Gastrocnemius medialis (tissue), 4 donors: ENCODE measurements around the gene RORC. TPM values are rescaled to one million over a fixed set of nuclear protein-coding genes. Genes with fewer than 3 reads are reported as not detected.

Experiments used
- ATAC-seq, 2 donors: fragments of 150-250 bp; one replicate each; pipeline ENCODE4 v1.9.1; 2016
- DNase-seq, 2 donors: peaks; one replicate each; pipeline ENCODE4 v3.0.0-alpha.2; 2019
- H3K27ac ChIP-seq, 4 donors: fragments of 200-600 bp; sonication (generic); 1 replicate in 1 of 4; 2 replicates in 3 of 4; pipeline ENCODE4 v1.5.1; 2016 to 2018; ENCODE audit warnings: mild to moderate bottlenecking in 2 of 4, moderate library complexity in 1 of 4
- H3K27me3 ChIP-seq, 3 donors: fragments of 200-600 bp; sonication (generic) in 2 of 3; 1 replicate in 1 of 3; 2 replicates in 2 of 3; pipeline versions ENCODE4 v1.5.1 to v1.6.0; 2016 to 2019; ENCODE audit warnings: mild to moderate bottlenecking in 1 of 3, moderate library complexity in 1 of 3
- H3K36me3 ChIP-seq, 2 donors: fragments of 200-600 bp; sonication (generic) in 1 of 2; one replicate each; pipeline ENCODE4 v1.5.1; 2017 to 2018
- H3K4me1 ChIP-seq, 2 donors: fragments of 200-600 bp; sonication (generic) in 1 of 2; one replicate each; pipeline ENCODE4 v1.5.1; 2016 to 2017; ENCODE audit warnings: mild to moderate bottlenecking in 2 of 2
- H3K4me3 ChIP-seq, 4 donors: fragments of 200-600 bp; sonication (generic) in 3 of 4; 1 replicate in 1 of 4; 2 replicates in 3 of 4; pipeline ENCODE4 v1.5.1; 2016 to 2019; ENCODE audit warnings: mild to moderate bottlenecking in 2 of 4
- H3K9me3 ChIP-seq, 3 donors: fragments of 200-600 bp; sonication (generic) in 2 of 3; 1 replicate in 1 of 3; 2 replicates in 2 of 3; pipeline ENCODE4 v1.5.1; 2016 to 2019
- POLR2A ChIP-seq, 2 donors: fragments of 450-650 bp; IDR thresholded peaks; one replicate each; pipeline ENCODE4 v1.6.1; 2017; ENCODE audit warnings: antibody characterized with exemption in 2 of 2, mild to moderate bottlenecking in 2 of 2, moderate library complexity in 2 of 2
- in situ Hi-C, 4 donors: fragments of 200-750 bp; cut with MboI; loops; one replicate each; pipeline versions ENCODE4 v1.15.0 to v1.8.0; 2017; ENCODE audit warnings: low sequenced_read_pairs in 4 of 4
- intact Hi-C: fragments of 100-400 bp; cut with DNase I; formaldehyde crosslinking; loops from one replicate; pipeline ENCODE4 v1.15.1; 2023; ENCODE audit warnings: low total_unique reads
- total RNA-seq, 4 donors: library from RNA; depleted of rRNA; stranded (reverse); fragments of >200 nt; gene quantifications; one replicate each; pipeline versions ENCODE4 v1.1.0 to v1.2.3, GENCODE V29; 2016
- TF ChIP-seq, protein P1 (sequence below), 5 experiments: fragments of 450-650 bp in 3 of 5; fragments of 200-600 bp in 2 of 5; sonication (generic) in 2 of 5; IDR thresholded peaks in 4 of 5; conservative IDR thresholded peaks in 1 of 5; 1 replicate in 4 of 5; 2 replicates in 1 of 5; pipeline ENCODE4 v1.5.1; 2016 to 2019; ENCODE audit warnings: antibody characterized with exemption in 5 of 5, mild to moderate bottlenecking in 3 of 5, moderate library complexity in 3 of 5

Gene RORC
- total RNA-seq, 4 donors from 2014 or later = 61.3 to 251 (median 163) TPM

- DNase-seq (no peak), ATAC-seq (no peak)
- no peak overlapping the region for H3K4me3 ChIP-seq
- no peaks in the 10 kb centered on the region for H3K4me1 ChIP-seq
- H3K27me3 ChIP-seq = no peaks in the 10 kb centered on the region
- no peak overlapping the region for H3K27ac ChIP-seq
- in situ Hi-C loops = no loop called here
- intact Hi-C loops = no loop called here
- H3K9me3 ChIP-seq = no peaks in the 10 kb centered on the region
- TF ChIP-seq, protein P1, sequence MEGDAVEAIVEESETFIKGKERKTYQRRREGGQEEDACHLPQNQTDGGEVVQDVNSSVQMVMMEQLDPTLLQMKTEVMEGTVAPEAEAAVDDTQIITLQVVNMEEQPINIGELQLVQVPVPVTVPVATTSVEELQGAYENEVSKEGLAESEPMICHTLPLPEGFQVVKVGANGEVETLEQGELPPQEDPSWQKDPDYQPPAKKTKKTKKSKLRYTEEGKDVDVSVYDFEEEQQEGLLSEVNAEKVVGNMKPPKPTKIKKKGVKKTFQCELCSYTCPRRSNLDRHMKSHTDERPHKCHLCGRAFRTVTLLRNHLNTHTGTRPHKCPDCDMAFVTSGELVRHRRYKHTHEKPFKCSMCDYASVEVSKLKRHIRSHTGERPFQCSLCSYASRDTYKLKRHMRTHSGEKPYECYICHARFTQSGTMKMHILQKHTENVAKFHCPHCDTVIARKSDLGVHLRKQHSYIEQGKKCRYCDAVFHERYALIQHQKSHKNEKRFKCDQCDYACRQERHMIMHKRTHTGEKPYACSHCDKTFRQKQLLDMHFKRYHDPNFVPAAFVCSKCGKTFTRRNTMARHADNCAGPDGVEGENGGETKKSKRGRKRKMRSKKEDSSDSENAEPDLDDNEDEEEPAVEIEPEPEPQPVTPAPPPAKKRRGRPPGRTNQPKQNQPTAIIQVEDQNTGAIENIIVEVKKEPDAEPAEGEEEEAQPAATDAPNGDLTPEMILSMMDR (IDR thresholded peaks at IDR 0.05 in 4 of 5, conservative IDR thresholded peaks at IDR 0.05 in 1 of 5) = no peak
- TF ChIP-seq POLR2A (IDR thresholded peaks at IDR 0.05) = no peak
- no peaks in the 10 kb centered on the region for H3K36me3 ChIP-seq
Measured at GRCh38 chr1:151867765-151868411, 36.3 kb upstream of the RORC start.

DNA sequence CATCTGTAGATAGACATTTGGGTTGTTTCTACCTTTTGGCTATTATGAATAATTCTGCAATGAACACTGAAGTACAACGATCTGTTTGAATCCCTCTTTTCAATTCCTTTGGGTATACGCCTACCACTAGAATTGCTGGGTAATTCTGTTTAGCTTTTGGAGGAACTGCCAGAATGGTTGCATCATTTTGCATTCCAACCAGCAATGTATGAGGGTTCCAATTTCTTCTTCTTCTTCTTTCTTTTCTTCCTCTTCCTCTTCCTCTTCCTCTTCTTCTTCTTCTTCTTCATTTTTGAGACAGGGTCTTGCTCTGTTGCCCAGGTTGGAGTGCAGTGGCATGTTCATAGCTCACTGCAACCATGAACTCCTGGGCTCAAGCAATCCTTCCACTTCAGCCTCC, 35.7 kb upstream of the RORC start:
- Histone ChIP-seq H3K36me3 (no peaks in the 10 kb centered on the region), H3K4me1 (no peaks in the 10 kb centered on the region), H3K27ac (no peak overlapping the region), H3K4me3 (no peak overlapping the region), H3K27me3 (no peaks in the 10 kb centered on the region), H3K9me3 (no peaks in the 10 kb centered on the region)
- ATAC-seq (no peak), DNase-seq (no peak)
- no peak for TF ChIP-seq POLR2A (IDR thresholded peaks at IDR 0.05)
- TF ChIP-seq, protein P1 (IDR thresholded peaks at IDR 0.05 in 4 of 5, conservative IDR thresholded peaks at IDR 0.05 in 1 of 5) = no peak
- intact Hi-C loops (no loop called here), in situ Hi-C loops (no loop called here)

- TF ChIP-seq POLR2A (IDR thresholded peaks at IDR 0.05) = no peak
- TF ChIP-seq, protein P1 (IDR thresholded peaks at IDR 0.05 in 4 of 5, conservative IDR thresholded peaks at IDR 0.05 in 1 of 5) = no peak
- no peak for ATAC-seq
Measured at GRCh38 chr1:151864411-151864810, 32.8 kb upstream of the RORC start.

DNA sequence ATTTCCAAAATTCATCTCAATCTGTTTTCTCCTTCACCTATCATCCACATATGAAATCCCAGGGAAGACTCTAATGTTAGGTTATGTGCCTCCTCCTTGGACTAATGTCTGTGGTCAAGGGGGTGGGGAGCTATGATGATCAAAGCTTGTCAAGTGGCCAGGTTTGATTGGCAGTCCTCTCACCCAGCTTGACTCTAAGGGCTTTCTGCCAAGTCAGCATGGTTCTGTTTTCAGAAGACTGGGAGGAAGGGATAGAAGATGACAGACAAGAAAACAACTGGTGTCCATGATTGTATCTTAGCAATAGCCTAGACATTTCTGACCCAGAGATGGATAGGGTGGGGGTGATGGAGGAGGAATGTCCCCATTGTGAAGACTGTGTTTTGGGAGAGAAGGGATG, 31.0 kb upstream of the RORC start:
- intact Hi-C loops = no loop called here
- in situ Hi-C loops = no loop called here
- TF ChIP-seq, protein P1 (IDR thresholded peaks at IDR 0.05 in 4 of 5, conservative IDR thresholded peaks at IDR 0.05 in 1 of 5) = no peak
- no peak for TF ChIP-seq POLR2A (IDR thresholded peaks at IDR 0.05)
- H3K4me1 ChIP-seq = no peaks in the 10 kb centered on the region
- no peaks in the 10 kb centered on the region for H3K27me3 ChIP-seq
- H3K36me3 ChIP-seq = no peaks in the 10 kb centered on the region
- H3K27ac ChIP-seq = no peak overlapping the region
- no peak for DNase-seq
- ATAC-seq = no peak
- H3K9me3 ChIP-seq = no peaks in the 10 kb centered on the region
- no peak overlapping the region for H3K4me3 ChIP-seq

More at GRCh38 chr1:151864411-151864810, 32.8 kb upstream of the RORC start:
- Histone ChIP-seq H3K9me3 (no peaks in the 10 kb centered on the region), H3K4me3 (no peak overlapping the region), H3K36me3 (no peaks in the 10 kb centered on the region), H3K27me3 (no peaks in the 10 kb centered on the region), H3K27ac (no peak overlapping the region), H3K4me1 (no peaks in the 10 kb centered on the region)
- DNase-seq = no peak
- in situ Hi-C loops = no loop called here
- intact Hi-C loops = no loop called here
